Measurements from ENCODE around the gene LRCH1. TPM values are rescaled to one million over a fixed set of nuclear protein-coding genes. Genes with fewer than 3 reads are reported as not detected.

Gene LRCH1
- total RNA-seq, 1 experiment from 2014 or later = 11.8 TPM

DNA sequence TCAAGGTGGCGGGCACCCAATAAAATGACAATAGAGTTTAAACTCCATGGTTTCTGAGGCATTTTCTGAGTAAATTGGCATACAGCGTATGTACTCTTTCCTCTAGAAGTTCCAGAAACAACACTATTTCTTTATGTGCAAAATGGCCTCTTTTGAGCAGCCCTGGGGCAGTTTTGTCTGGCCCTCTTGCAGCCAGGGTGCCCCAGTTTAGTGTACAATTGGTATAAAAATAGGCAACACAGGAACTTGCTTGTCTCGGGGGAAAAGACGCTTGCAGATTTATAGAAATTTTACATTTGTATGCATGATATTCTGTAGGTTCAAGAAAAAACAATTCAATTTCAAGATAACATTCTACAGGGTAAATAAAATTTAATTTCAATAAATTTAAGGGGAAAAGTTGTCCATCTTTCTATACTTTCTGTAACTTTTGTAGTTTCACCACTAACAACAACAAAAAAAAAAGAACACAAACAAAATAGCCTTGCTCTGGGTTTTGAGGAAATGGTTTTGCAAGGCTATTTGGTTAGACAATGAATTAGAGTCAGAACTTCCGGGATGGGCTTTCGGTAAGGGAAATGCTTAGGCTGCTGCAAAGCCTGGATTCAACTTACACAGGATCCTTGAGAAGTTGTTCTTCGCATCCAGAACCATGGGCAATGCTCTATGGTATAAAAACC is 45.3 kb downstream of the LRCH1 start:
- ChIA-PET CTCF (no interaction called here), POLR2A (no interaction called here)
- DNase-seq (ENCODE audit: low spot score) (no peak), ATAC-seq (no peak)
- H3K4me1 Mint-ChIP-seq = peaks cover 41% of the 10 kb centered on the region
- no peak overlapping the region for H3K27ac Mint-ChIP-seq
- H3K27me3 Mint-ChIP-seq (ENCODE audit: low read depth) = no peaks in the 10 kb centered on the region
- no peak overlapping the region for H3K4me3 Mint-ChIP-seq
- TF ChIP-seq NFYB (CRISPR knock-in tag; conservative IDR thresholded peaks at IDR 0.05; ENCODE audit: low read depth) (no peak), MXD4 (CRISPR knock-in tag; IDR thresholded peaks at IDR 0.05; ENCODE audit: borderline replicate concordance) (no peak), ZNF121 (CRISPR knock-in tag; IDR thresholded peaks at IDR 0.05) (no peak), ZNF263 (CRISPR knock-in tag; IDR thresholded peaks at IDR 0.05; ENCODE audit: low read depth) (no peak), MYBL2 (CRISPR knock-in tag; IDR thresholded peaks at IDR 0.05) (no peak), TEAD4 (CRISPR knock-in tag; IDR thresholded peaks at IDR 0.05) (no peak)
- TF ChIP-seq, protein P1, sequence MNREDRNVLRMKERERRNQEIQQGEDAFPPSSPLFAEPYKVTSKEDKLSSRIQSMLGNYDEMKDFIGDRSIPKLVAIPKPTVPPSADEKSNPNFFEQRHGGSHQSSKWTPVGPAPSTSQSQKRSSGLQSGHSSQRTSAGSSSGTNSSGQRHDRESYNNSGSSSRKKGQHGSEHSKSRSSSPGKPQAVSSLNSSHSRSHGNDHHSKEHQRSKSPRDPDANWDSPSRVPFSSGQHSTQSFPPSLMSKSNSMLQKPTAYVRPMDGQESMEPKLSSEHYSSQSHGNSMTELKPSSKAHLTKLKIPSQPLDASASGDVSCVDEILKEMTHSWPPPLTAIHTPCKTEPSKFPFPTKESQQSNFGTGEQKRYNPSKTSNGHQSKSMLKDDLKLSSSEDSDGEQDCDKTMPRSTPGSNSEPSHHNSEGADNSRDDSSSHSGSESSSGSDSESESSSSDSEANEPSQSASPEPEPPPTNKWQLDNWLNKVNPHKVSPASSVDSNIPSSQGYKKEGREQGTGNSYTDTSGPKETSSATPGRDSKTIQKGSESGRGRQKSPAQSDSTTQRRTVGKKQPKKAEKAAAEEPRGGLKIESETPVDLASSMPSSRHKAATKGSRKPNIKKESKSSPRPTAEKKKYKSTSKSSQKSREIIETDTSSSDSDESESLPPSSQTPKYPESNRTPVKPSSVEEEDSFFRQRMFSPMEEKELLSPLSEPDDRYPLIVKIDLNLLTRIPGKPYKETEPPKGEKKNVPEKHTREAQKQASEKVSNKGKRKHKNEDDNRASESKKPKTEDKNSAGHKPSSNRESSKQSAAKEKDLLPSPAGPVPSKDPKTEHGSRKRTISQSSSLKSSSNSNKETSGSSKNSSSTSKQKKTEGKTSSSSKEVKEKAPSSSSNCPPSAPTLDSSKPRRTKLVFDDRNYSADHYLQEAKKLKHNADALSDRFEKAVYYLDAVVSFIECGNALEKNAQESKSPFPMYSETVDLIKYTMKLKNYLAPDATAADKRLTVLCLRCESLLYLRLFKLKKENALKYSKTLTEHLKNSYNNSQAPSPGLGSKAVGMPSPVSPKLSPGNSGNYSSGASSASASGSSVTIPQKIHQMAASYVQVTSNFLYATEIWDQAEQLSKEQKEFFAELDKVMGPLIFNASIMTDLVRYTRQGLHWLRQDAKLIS (CRISPR knock-in tag; IDR thresholded peaks at IDR 0.05; ENCODE audit: borderline replicate concordance) = no peak
- TF ChIP-seq, protein P2, sequence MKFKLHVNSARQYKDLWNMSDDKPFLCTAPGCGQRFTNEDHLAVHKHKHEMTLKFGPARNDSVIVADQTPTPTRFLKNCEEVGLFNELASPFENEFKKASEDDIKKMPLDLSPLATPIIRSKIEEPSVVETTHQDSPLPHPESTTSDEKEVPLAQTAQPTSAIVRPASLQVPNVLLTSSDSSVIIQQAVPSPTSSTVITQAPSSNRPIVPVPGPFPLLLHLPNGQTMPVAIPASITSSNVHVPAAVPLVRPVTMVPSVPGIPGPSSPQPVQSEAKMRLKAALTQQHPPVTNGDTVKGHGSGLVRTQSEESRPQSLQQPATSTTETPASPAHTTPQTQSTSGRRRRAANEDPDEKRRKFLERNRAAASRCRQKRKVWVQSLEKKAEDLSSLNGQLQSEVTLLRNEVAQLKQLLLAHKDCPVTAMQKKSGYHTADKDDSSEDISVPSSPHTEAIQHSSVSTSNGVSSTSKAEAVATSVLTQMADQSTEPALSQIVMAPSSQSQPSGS (CRISPR knock-in tag; IDR thresholded peaks at IDR 0.05; ENCODE audit: borderline replicate concordance, low read depth) = no peak
- TF ChIP-seq, protein P3, sequence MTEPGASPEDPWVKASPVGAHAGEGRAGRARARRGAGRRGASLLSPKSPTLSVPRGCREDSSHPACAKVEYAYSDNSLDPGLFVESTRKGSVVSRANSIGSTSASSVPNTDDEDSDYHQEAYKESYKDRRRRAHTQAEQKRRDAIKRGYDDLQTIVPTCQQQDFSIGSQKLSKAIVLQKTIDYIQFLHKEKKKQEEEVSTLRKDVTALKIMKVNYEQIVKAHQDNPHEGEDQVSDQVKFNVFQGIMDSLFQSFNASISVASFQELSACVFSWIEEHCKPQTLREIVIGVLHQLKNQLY (CRISPR knock-in tag; IDR thresholded peaks at IDR 0.05) = no peak
- peaks cover 6% of the 10 kb centered on the region for H3K36me3 Mint-ChIP-seq
- peaks cover 6% of the 10 kb centered on the region for H3K9me3 Mint-ChIP-seq

DNA sequence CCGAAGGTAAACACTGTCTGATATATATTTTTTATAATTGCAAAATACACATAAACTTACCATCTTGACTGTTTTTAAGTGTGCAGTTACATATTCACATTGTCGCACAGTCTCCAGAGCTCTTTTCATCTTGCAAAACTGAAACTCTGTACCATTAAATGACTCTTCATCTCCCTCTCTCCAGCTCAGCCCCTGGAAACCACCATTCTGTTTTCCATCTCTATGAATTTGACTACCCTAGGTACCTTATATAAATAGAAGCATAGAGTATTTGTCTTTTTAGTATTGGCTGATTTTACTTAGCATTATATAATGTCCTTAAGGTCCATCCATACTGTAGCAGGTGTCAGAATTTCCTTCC is 45.8 kb downstream of the LRCH1 start:
- Mint-ChIP-seq H3K9me3 (peaks cover 6% of the 10 kb centered on the region), H3K4me1 (peaks cover 36% of the 10 kb centered on the region), H3K36me3 (peaks cover 6% of the 10 kb centered on the region), H3K27me3 (ENCODE audit: low read depth) (no peaks in the 10 kb centered on the region), H3K27ac (no peak overlapping the region), H3K4me3 (no peak overlapping the region)
- TF ChIP-seq CBFB (CRISPR knock-in tag; IDR thresholded peaks at IDR 0.05; ENCODE audit: low read depth) (no peak), MXD4 (CRISPR knock-in tag; IDR thresholded peaks at IDR 0.05; ENCODE audit: borderline replicate concordance) (no peak), MYBL2 (CRISPR knock-in tag; IDR thresholded peaks at IDR 0.05) (no peak)
- POLR2A ChIA-PET = no interaction called here
- DNase-seq (ENCODE audit: low spot score) = no peak
- CTCF ChIA-PET = no interaction called here
- ATAC-seq = no peak

DNA sequence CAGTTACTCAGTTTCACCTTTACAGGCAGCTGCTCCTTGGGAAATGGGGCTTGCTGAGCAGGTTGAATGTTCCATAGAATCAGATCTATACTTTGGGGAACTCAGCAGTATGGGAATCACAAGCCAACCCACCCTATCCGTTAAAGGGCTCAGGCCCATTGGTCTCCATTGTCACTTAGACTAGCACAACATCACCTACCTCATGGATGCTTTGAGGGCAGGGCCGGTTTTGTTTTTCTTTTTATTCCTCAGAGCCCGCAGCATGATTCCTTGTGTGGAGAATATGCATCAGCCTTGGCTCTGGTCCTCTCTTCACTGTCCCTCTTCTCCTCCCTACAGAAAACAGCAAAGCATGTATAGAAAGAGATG is 48.0 kb downstream of the LRCH1 start:
- ATAC-seq (peak; percentile 30; the same call in 1 of the 2 replicates), DNase-seq (ENCODE audit: low spot score) (no peak)
- H3K27me3 Mint-ChIP-seq (ENCODE audit: low read depth) = no peaks in the 10 kb centered on the region
- H3K4me1 Mint-ChIP-seq = peaks cover 24% of the 10 kb centered on the region
- peak overlapping the region; percentile 45 for H3K27ac Mint-ChIP-seq
- CTCF ChIA-PET = no interaction called here
- no peak for TF ChIP-seq JUN (CRISPR knock-in tag; IDR thresholded peaks at IDR 0.05)
- TF ChIP-seq, protein P3 (CRISPR knock-in tag; IDR thresholded peaks at IDR 0.05) = no peak
- no peak for TF ChIP-seq GABPB1 (CRISPR knock-in tag; IDR thresholded peaks at IDR 0.05)
- TF ChIP-seq TEAD1 (CRISPR knock-in tag; IDR thresholded peaks at IDR 0.05) = no peak
- no peak for TF ChIP-seq GTF2I (CRISPR knock-in tag; conservative IDR thresholded peaks at IDR 0.05)
- TF ChIP-seq, protein P4, sequence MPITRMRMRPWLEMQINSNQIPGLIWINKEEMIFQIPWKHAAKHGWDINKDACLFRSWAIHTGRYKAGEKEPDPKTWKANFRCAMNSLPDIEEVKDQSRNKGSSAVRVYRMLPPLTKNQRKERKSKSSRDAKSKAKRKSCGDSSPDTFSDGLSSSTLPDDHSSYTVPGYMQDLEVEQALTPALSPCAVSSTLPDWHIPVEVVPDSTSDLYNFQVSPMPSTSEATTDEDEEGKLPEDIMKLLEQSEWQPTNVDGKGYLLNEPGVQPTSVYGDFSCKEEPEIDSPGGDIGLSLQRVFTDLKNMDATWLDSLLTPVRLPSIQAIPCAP (CRISPR knock-in tag; IDR thresholded peaks at IDR 0.05) = no peak
- TF ChIP-seq ZNF232 (CRISPR knock-in tag; IDR thresholded peaks at IDR 0.05) = no peak
- TF ChIP-seq ZNF423 (CRISPR knock-in tag; IDR thresholded peaks at IDR 0.05) = no peak
- TF ChIP-seq ZNF219 (CRISPR knock-in tag; IDR thresholded peaks at IDR 0.05; ENCODE audit: borderline replicate concordance) = no peak
- TF ChIP-seq ZBTB21 (CRISPR knock-in tag; IDR thresholded peaks at IDR 0.05; ENCODE audit: borderline replicate concordance) = no peak
- TF ChIP-seq, protein P5, sequence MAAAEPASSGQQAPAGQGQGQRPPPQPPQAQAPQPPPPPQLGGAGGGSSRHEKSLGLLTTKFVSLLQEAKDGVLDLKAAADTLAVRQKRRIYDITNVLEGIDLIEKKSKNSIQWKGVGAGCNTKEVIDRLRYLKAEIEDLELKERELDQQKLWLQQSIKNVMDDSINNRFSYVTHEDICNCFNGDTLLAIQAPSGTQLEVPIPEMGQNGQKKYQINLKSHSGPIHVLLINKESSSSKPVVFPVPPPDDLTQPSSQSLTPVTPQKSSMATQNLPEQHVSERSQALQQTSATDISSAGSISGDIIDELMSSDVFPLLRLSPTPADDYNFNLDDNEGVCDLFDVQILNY (CRISPR knock-in tag; IDR thresholded peaks at IDR 0.05) = no peak
- TF ChIP-seq ELF4 (CRISPR knock-in tag; IDR thresholded peaks at IDR 0.05; ENCODE audit: low read depth) = no peak
- no peak for TF ChIP-seq EMX1 (CRISPR knock-in tag; IDR thresholded peaks at IDR 0.05)
- TF ChIP-seq MYBL2 (CRISPR knock-in tag; IDR thresholded peaks at IDR 0.05) = no peak
- H3K4me3 Mint-ChIP-seq = no peak overlapping the region
- POLR2A ChIA-PET = no interaction called here
- peaks cover 6% of the 10 kb centered on the region for H3K36me3 Mint-ChIP-seq
- H3K9me3 Mint-ChIP-seq = peaks cover 6% of the 10 kb centered on the region
